Activated naive CD4-positive, alpha-beta T cell treated with anti-CD3 and anti-CD28 coated beads, Interleukin-2, amount 50 U/mL, for 24 hours (primary cell): Measurements from ENCODE around the gene EPB41L4A.

Experiments
- H3K27ac Mint-ChIP-seq: one replicate; pipeline ENCODE4 v1.8.0; 2021; ENCODE audit warnings: mild to moderate bottlenecking, mixed read lengths
- H3K27me3 Mint-ChIP-seq: one replicate; pipeline ENCODE4 v1.8.0; 2021; ENCODE audit warnings: mixed read lengths
- H3K36me3 Mint-ChIP-seq: one replicate; pipeline ENCODE4 v1.8.0; 2021; ENCODE audit warnings: mixed read lengths
- H3K4me1 Mint-ChIP-seq: one replicate; pipeline ENCODE4 v1.8.0; 2021; ENCODE audit warnings: mixed read lengths
- H3K4me3 Mint-ChIP-seq: one replicate; pipeline ENCODE4 v1.8.0; 2021; ENCODE audit warnings: mild to moderate bottlenecking, mixed read lengths
- H3K9me3 Mint-ChIP-seq: one replicate; pipeline ENCODE4 v1.8.0; 2021; ENCODE audit warnings: mixed read lengths

Gene EPB41L4A

DNA sequence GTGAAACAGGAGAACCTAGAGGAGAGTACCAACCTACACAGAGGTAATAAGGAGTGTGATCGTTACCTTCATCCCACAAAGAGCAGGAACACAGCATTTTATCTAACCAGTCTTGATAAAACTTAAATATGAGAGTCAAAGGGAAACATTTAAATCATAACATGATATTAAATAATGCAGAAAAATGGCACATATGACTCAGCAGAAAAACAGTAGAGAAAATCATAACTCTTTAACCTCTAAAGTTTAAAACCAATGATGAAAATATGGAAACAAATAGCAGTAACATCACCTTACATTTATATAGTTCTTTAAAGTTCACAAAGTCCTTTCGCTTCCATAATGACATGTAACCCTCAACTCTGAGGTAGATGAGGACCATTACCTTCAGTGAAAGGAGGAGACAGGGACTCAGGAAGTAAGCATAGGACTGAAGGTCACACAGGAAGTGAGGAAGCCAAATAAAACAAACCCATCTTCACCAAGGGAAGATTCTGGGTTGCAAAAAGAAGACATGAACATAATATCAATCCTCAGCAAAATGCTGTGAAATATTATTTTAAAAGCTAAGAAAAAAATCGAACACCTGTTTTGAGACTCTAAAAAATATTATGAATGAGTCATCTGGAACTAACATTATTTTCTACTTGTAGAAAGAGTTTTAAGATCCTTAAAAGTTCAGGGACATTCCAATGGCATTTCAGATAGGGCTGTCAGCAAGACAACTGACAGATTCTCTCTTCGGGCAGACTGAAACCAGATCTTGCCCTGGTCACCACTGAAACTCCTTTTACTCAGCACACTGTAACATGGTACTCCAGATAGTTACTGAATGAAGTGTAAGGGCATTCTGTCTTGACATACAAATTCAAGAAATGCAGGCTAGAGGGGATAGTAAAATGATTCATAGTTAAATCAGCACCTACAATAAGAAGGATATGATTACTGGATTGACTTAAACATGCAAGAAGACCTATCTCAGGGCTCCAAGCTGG is 148.5 kb downstream of the EPB41L4A start:
- Mint-ChIP-seq H3K4me1 (no peaks in the 10 kb centered on the region), H3K27me3 (peaks cover 2% of the 10 kb centered on the region), H3K9me3 (no peaks in the 10 kb centered on the region), H3K4me3 (no peak overlapping the region), H3K36me3 (no peaks in the 10 kb centered on the region), H3K27ac (no peak overlapping the region)

DNA sequence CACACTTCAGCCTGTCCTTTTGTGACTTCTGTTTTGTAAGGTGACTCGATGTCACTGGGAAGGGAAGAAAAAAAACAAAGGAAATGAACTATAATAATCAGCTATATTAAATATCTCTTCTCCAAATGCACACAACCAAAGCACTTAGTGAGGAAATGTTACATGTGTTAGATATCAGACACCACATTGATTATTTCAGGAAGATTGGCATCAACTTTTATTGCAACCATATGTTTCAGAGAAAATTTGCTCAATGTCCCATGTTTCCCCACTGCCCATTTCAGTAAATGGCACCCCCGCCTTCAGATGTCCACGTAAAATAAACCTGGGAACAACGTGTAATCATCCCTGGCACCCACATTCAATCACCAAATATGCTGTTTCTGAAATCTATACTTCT is 151.8 kb downstream of the EPB41L4A start:
- Mint-ChIP-seq H3K4me1 (no peaks in the 10 kb centered on the region), H3K9me3 (no peaks in the 10 kb centered on the region), H3K36me3 (no peaks in the 10 kb centered on the region), H3K27ac (no peak overlapping the region), H3K27me3 (peaks cover 2% of the 10 kb centered on the region), H3K4me3 (no peak overlapping the region)

DNA sequence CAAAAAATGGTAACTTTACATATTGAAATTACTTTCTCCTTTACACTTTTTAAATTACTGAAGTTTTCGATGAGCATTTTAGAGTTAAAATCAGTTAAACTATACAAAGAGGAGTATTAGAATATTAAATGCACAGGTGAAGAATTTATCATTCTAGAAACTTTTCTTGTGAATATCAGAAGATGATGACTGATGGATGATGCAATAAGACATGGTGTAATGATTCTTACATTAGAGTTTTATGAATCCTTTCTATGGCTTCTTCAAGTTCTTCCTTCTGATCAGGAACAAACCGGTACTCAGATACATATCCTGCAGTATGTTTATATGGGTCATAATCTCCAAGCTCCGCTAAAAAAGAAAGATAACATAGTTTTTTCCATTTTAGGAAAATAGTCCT is 154.4 kb downstream of the EPB41L4A start:
- Mint-ChIP-seq H3K27ac (no peak overlapping the region), H3K36me3 (no peaks in the 10 kb centered on the region), H3K9me3 (no peaks in the 10 kb centered on the region), H3K4me1 (no peaks in the 10 kb centered on the region), H3K4me3 (no peak overlapping the region), H3K27me3 (peaks cover 5% of the 10 kb centered on the region)

DNA sequence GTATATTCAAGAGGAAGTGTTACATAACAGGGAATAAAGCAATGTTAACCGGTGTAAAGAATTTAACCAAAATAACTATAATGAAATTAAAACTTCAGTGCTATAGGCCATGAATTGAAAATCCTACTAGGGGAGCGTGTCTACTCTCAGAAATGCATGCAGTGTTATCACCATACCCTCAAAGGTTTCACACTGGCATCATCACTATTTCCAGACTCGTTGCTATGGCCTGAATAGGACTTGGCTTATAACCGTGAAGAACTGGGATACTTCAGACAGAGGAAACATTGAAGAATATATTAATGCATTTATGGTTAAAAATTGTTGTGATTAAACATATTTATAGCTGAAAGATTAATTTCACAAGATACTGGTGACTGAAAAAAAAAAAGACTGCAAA is 154.9 kb downstream of the EPB41L4A start:
- H3K4me1 Mint-ChIP-seq, result no peaks in the 10 kb centered on the region
- H3K36me3 Mint-ChIP-seq, result no peaks in the 10 kb centered on the region
- peaks cover 6% of the 10 kb centered on the region for H3K27me3 Mint-ChIP-seq
- H3K4me3 Mint-ChIP-seq, result no peak overlapping the region
- H3K9me3 Mint-ChIP-seq, result no peaks in the 10 kb centered on the region
- no peak overlapping the region for H3K27ac Mint-ChIP-seq

DNA sequence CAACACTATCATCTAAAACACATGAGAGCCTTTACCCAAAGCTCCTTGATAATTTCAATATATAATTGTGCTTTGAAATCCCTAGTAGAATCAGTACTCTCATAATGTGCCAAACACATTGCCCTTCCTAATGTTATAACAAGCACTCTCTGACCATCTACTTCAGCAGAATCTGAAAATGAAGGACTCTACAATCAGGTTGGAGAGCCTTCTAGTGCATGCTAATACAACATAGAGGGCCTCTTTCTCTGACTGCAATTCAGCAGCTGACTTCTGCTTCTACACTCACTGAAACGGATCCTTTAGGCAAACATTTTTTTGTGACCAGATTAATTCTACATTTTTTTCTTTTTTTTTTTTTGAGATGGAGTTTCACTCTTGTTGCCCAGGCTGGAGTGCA is 155.6 kb downstream of the EPB41L4A start:
- Mint-ChIP-seq H3K36me3 (no peaks in the 10 kb centered on the region), H3K4me1 (no peaks in the 10 kb centered on the region), H3K27ac (no peak overlapping the region), H3K9me3 (no peaks in the 10 kb centered on the region), H3K4me3 (no peak overlapping the region), H3K27me3 (peaks cover 6% of the 10 kb centered on the region)

DNA sequence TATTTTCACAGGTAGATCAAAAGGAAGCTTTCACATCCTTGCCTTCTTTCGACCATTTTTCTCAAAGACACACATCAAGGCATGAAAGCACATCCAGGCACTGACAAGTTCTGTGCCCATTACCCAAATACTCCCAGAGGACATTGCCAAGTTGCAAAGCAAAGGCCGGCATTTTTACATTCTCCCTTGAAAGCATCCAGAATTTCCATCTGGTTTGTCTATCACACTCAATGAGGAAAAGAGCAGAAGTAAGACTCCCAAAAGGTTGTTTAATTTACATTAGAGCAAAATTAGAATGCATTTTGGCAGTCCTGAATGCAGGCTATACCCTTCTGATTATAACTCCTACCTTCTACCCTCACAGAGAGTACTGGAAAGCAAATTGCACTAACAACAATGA is 160.5 kb downstream of the EPB41L4A start:
- Mint-ChIP-seq H3K27me3 (peaks cover 5% of the 10 kb centered on the region), H3K4me1 (no peaks in the 10 kb centered on the region), H3K27ac (no peak overlapping the region), H3K4me3 (no peak overlapping the region), H3K36me3 (no peaks in the 10 kb centered on the region), H3K9me3 (no peaks in the 10 kb centered on the region)

DNA sequence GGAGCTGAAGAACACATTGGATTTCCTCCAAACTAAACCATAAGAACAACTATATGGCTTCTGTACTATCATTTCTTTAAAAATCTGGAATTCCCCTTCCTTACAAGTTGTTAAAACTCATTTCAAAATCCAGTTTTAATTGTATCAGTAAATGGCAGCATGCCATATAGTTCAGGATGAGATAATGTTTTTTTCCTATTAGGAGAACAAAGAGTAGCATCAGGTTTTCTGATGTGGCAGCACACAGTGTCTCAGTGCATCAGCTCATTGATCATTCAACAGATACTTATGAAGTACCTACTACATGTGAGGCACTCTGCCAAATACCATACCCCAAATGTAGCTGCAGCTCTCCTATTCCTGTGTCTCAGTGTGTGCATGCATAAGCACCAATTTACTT is 161.1 kb downstream of the EPB41L4A start:
- H3K9me3 Mint-ChIP-seq, result no peaks in the 10 kb centered on the region
- H3K27me3 Mint-ChIP-seq, result peaks cover 5% of the 10 kb centered on the region
- H3K4me1 Mint-ChIP-seq, result no peaks in the 10 kb centered on the region
- no peak overlapping the region for H3K4me3 Mint-ChIP-seq
- no peak overlapping the region for H3K27ac Mint-ChIP-seq
- no peaks in the 10 kb centered on the region for H3K36me3 Mint-ChIP-seq

DNA sequence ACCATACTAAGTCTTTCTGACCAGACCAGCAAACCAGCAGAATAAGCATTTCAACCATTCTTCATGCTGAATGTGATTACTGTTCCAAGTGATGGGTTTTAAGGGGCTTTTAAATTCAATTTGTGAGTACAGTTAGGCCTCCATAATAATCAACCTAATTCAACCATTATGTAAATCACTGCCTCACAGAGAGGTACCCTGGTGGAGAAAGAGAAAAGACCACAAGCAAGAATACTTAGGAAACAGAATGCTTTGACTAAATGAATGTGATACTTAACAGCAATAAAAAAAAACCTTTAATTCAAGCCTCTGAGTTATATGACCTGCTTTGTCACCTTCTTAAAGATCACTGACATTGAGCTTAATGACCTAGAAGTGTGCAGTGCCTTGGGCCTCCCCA is 162.1 kb downstream of the EPB41L4A start:
- Mint-ChIP-seq H3K4me3 (no peak overlapping the region), H3K9me3 (no peaks in the 10 kb centered on the region), H3K27ac (no peak overlapping the region), H3K4me1 (no peaks in the 10 kb centered on the region), H3K27me3 (peaks cover 5% of the 10 kb centered on the region), H3K36me3 (no peaks in the 10 kb centered on the region)

DNA sequence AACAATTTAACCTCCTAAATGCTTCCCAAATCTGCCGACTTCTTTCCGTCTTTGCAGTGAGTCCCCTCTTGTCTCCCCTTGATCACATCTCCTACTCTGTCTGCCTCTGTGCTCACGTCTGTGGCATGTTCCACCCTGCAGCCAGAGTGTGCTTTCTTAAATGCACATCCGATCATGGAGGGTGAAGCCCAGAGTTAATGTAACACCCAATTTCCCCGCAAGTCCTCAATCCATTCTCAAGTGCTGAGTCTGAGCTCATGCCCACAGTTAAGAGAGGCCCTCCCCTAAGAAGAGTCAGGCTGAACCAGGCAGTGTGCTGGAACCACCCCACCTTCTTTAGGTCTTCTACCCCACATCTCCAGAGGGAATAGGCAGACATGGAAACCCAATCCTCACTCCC is 164.8 kb downstream of the EPB41L4A start:
- H3K4me3 Mint-ChIP-seq, result no peak overlapping the region
- H3K36me3 Mint-ChIP-seq, result no peaks in the 10 kb centered on the region
- no peaks in the 10 kb centered on the region for H3K4me1 Mint-ChIP-seq
- no peaks in the 10 kb centered on the region for H3K9me3 Mint-ChIP-seq
- no peak overlapping the region for H3K27ac Mint-ChIP-seq
- H3K27me3 Mint-ChIP-seq, result peaks cover 2% of the 10 kb centered on the region

DNA sequence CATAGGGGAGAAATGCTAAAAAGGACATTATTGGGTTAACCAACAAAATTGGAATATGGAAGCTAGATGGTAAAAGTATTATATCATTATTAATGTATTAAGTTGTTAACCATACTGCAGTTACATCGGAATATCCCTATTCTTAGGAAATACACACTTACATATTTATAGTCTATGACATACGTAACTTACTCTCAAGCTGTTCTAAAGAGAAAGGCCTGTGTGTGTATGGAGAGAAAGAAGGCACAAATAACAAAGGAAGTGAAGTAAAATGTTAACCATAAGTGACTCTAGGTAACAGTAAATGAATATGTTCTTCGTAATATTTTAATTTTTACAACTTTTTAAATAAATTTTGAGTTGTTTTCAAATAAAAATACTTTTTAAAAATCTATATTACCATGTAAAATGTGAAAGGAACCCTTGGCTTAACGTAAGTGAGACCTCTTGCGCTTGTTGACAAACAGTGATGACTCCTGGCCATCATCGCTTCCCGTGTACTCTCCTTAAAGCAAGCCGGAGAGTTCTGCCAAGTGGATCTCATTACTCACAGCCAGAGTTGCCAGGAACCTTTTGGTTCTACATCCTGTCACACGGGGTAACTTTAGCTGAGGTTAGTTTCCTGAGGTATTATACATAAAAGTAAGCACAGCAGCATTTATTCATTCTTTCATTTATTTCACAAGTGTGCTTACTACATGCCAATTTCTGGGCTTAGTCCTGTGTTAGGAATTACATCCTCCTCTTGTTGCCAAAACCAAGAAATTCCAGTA is 165.4 kb downstream of the EPB41L4A start:
- H3K27ac Mint-ChIP-seq, result no peak overlapping the region
- no peaks in the 10 kb centered on the region for H3K9me3 Mint-ChIP-seq
- no peak overlapping the region for H3K4me3 Mint-ChIP-seq
- H3K36me3 Mint-ChIP-seq, result no peaks in the 10 kb centered on the region
- H3K27me3 Mint-ChIP-seq, result peaks cover 2% of the 10 kb centered on the region
- no peaks in the 10 kb centered on the region for H3K4me1 Mint-ChIP-seq

DNA sequence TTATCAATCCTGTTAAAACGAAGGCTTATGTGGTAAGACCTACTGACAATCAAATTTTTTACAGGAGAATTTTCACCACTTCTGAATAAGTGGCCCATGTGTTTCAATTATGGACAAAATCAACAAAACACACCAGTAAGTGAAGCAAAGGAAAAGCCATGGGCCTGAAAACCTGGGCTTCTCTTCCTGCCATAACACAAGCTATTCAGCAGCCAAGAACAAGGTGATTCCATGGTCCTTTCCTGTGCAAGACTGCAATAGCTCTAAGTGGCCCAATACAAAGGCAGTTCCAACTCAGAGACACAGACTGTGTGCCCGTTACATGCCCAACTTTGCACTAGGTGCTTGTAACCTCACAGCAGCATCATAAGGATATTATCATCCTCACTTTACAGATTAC is 168.5 kb downstream of the EPB41L4A start:
- H3K27ac Mint-ChIP-seq, result no peak overlapping the region
- peaks cover 2% of the 10 kb centered on the region for H3K27me3 Mint-ChIP-seq
- no peaks in the 10 kb centered on the region for H3K4me1 Mint-ChIP-seq
- H3K4me3 Mint-ChIP-seq, result no peak overlapping the region
- no peaks in the 10 kb centered on the region for H3K9me3 Mint-ChIP-seq
- no peaks in the 10 kb centered on the region for H3K36me3 Mint-ChIP-seq

DNA sequence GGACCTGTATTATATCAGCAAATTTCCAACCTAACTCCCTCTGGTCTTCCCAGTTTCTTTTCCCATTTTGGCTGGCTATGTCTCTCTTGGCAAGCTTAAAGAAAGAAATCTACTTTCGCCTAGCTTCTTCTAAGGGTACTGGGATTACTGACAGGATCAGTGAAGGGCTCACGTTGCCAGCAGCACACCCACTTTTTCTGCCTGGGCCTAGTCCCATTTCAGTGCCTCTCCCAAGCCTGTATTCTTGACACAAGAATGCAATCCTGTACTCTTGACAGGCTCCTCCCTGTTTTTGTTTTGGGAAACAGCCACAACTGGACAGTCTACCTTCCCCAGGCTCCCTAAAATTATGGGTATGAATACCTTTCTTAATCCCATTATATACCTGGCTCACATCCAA is 170.5 kb downstream of the EPB41L4A start:
- Mint-ChIP-seq H3K36me3 (no peaks in the 10 kb centered on the region), H3K4me3 (no peak overlapping the region), H3K27me3 (peaks cover 3% of the 10 kb centered on the region), H3K9me3 (no peaks in the 10 kb centered on the region), H3K27ac (no peak overlapping the region), H3K4me1 (no peaks in the 10 kb centered on the region)

DNA sequence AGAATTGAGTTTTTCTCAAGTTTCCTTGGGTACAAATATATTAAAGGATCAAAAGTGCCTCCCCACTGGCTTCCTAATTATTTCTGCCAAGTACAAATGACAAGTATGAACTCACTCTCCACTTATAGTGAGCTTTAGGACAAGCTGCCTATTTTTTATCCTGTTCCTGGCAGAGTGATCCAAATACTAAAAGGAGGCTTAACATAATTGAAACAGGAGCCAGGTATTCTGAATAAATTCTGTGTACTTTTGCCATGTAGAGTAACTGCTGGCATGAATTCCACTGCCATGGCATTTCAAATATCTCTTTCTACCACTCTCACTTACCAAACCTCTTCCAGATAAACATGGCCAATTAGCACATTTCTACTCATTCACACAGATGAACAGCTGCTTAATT is 171.1 kb downstream of the EPB41L4A start:
- no peaks in the 10 kb centered on the region for H3K9me3 Mint-ChIP-seq
- no peak overlapping the region for H3K27ac Mint-ChIP-seq
- no peaks in the 10 kb centered on the region for H3K36me3 Mint-ChIP-seq
- H3K4me3 Mint-ChIP-seq, result no peak overlapping the region
- no peaks in the 10 kb centered on the region for H3K4me1 Mint-ChIP-seq
- H3K27me3 Mint-ChIP-seq, result peaks cover 3% of the 10 kb centered on the region

DNA sequence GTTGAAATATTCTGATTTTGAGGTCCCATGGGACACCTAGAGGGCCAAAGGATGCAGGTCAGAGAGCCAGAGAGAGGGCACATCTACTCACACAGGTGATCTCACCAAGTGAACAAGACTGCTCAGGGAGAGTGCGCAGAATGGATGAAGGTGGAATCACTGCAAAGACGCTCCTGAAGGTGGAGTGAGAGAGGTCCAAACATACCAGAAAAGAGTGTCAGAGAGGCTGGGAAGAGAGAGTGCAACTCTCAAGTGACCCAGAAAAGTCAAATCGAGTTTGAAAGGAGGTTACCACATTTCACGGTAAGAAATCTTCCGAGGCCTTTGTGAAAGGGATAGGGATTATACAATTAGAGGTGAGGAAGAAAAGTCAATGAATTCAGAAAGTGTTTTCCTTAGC is 173.4 kb downstream of the EPB41L4A start:
- no peaks in the 10 kb centered on the region for H3K36me3 Mint-ChIP-seq
- H3K9me3 Mint-ChIP-seq, result no peaks in the 10 kb centered on the region
- no peak overlapping the region for H3K27ac Mint-ChIP-seq
- peaks cover 6% of the 10 kb centered on the region for H3K27me3 Mint-ChIP-seq
- H3K4me1 Mint-ChIP-seq, result no peaks in the 10 kb centered on the region
- H3K4me3 Mint-ChIP-seq, result no peak overlapping the region

DNA sequence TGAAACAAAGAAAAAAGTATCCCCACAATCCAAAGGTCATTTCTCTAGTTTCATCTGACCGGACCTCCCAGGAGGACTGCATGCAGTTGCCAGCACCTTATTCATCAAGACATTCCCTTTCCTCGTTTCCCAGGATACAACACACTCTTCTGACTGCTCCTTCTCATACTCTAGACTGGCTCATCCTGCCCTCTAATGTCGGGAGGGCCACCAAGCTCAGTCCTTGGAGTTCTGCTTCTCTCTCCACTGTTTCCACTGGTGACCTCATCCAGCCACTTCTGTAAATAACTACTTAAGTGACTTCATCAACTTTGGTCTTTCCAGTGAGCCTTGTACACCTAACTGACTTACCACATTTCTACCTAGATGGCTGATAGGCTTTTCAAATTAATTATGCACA is 179.1 kb downstream of the EPB41L4A start:
- no peaks in the 10 kb centered on the region for H3K9me3 Mint-ChIP-seq
- no peaks in the 10 kb centered on the region for H3K4me1 Mint-ChIP-seq
- H3K27ac Mint-ChIP-seq, result no peak overlapping the region
- H3K27me3 Mint-ChIP-seq, result peaks cover 9% of the 10 kb centered on the region
- H3K4me3 Mint-ChIP-seq, result no peak overlapping the region
- H3K36me3 Mint-ChIP-seq, result no peaks in the 10 kb centered on the region

DNA sequence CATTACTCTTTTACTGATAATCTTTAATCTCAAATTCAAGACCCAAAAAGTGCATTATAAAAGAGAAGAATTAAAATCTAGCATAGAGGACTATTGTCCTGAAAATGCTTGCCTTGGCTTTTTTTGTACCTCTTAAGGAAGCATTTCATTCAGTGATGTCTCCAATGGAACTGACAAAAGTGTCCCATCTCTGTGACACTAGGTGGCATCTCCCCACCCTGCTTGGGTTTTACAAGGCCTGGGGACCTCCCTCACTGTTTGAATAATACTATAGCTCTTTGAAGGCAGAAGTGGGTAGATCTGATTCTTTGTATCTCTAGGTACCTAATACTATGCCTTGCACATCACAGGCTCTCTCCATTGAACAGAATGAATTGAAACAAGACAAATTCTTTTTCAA is 180.6 kb downstream of the EPB41L4A start:
- no peaks in the 10 kb centered on the region for H3K4me1 Mint-ChIP-seq
- no peaks in the 10 kb centered on the region for H3K36me3 Mint-ChIP-seq
- H3K27ac Mint-ChIP-seq, result no peak overlapping the region
- no peaks in the 10 kb centered on the region for H3K9me3 Mint-ChIP-seq
- peaks cover 9% of the 10 kb centered on the region for H3K27me3 Mint-ChIP-seq
- H3K4me3 Mint-ChIP-seq, result no peak overlapping the region
